BJ (cell line): ENCODE measurements around the gene ADCYAP1R1. TPM values are rescaled to one million over a fixed set of nuclear protein-coding genes. Genes with fewer than 3 reads are reported as not detected.

Source experiments
- CTCF ChIA-PET: fragments of 350-600 bp; formaldehyde crosslinking; extraction: SDS; loops from one replicate; lab custom pipeline; 2021; ENCODE audit warnings: antibody characterized with exemption, inconsistent platforms; lab: Yijun Ruan, JAX
- POLR2A ChIA-PET: fragments of 300-600 bp; sonication (Branson Sonifier 250); formaldehyde crosslinking; extraction: SDS; loops from one replicate; lab custom pipeline; 2021; ENCODE audit warnings: antibody characterized with exemption; lab: Charles Lee
- DNase-seq: peaks from one replicate; pipeline ENCODE4 v3.0.0-alpha.2; 2011; ENCODE audit warnings: low read depth
- H3K27me3 ChIP-seq: 2 replicates; pipeline ENCODE4 v1.6.0; 2011; ENCODE audit warnings: low read length; ENCODE audit not compliant: control insufficient read depth, insufficient read depth
- H3K36me3 ChIP-seq: 2 replicates; pipeline ENCODE4 v1.5.1; 2011; ENCODE audit warnings: low read length; ENCODE audit not compliant: control insufficient read depth, insufficient read depth
- H3K4me3 ChIP-seq: 2 replicates; pipeline ENCODE4 v1.5.1; 2011; ENCODE audit warnings: low read depth, mild to moderate bottlenecking, control low read depth, low read length
- CTCF ChIP-seq: IDR thresholded peaks from 2 replicates; pipeline ENCODE4 v1.5.1; 2011; ENCODE audit warnings: low read depth, mild to moderate bottlenecking, control low read depth, inconsistent platforms, low read length, moderate library complexity; ENCODE audit not compliant: insufficient read depth
- polyA plus RNA-seq: library from polyadenylated mRNA; depleted of rRNA; stranded (reverse); fragments of >200 nt; gene quantifications from 2 replicates; pipeline ENCODE4 v1.2.3, GENCODE V29; 2011

Gene ADCYAP1R1
- polyA plus RNA-seq, 1 experiment: not detected

- H3K36me3 ChIP-seq: no peaks in the 10 kb centered on the region
- H3K27me3 ChIP-seq: peaks cover 4% of the 10 kb centered on the region; the same call in 1 of the 2 replicates
- CTCF ChIA-PET: interaction anchor here (0.6 kb wide), 1 partner anchor 415 kb away, joined by 3 read pairs; no protein-coding TSS in a partner anchor
- no peak for TF ChIP-seq CTCF
- POLR2A ChIA-PET: no interaction called here
- no peak overlapping the region for H3K4me3 ChIP-seq
- no peak for DNase-seq
These were observed 22.7 kb upstream of the ADCYAP1R1 start for GRCh38 chr7:31029251-31030042.

GRCh38 chr7:31033674-31034300 lies 18.3 kb upstream of the ADCYAP1R1 start:
- Histone ChIP-seq H3K4me3 (no peak overlapping the region), H3K27me3 (no peaks in the 10 kb centered on the region), H3K36me3 (no peaks in the 10 kb centered on the region)
- ChIA-PET POLR2A (no interaction called here), CTCF (no interaction called here)
- TF ChIP-seq CTCF: no peak
- no peak for DNase-seq

GRCh38 chr7:31036924-31037323 lies 15.2 kb upstream of the ADCYAP1R1 start:
- ChIA-PET CTCF (no interaction called here), POLR2A (no interaction called here)
- no peak for TF ChIP-seq CTCF
- no peak for DNase-seq
- no peak overlapping the region for H3K4me3 ChIP-seq
- no peaks in the 10 kb centered on the region for H3K36me3 ChIP-seq
- no peaks in the 10 kb centered on the region for H3K27me3 ChIP-seq

- POLR2A ChIA-PET: no interaction called here
- peaks cover 6% of the 10 kb centered on the region for H3K27me3 ChIP-seq
- DNase-seq: no peak
- CTCF ChIA-PET: interaction anchor here (1.4 kb wide), 1 partner anchor 14 kb away, joined by 3 read pairs; no protein-coding TSS in a partner anchor
- no peak for TF ChIP-seq CTCF
- no peak overlapping the region for H3K4me3 ChIP-seq
- H3K36me3 ChIP-seq: no peaks in the 10 kb centered on the region
These were observed 9.0 kb upstream of the ADCYAP1R1 start for GRCh38 chr7:31043051-31043471.

GRCh38 chr7:31044529-31044928 lies 7.6 kb upstream of the ADCYAP1R1 start:
- Histone ChIP-seq H3K27me3 (peaks cover 6% of the 10 kb centered on the region), H3K4me3 (no peak overlapping the region), H3K36me3 (no peaks in the 10 kb centered on the region)
- ChIA-PET POLR2A (no interaction called here), CTCF (interaction anchor here (1.4 kb wide), 1 partner anchor 13 kb away, joined by 3 read pairs; no protein-coding TSS in a partner anchor)
- DNase-seq: no peak
- TF ChIP-seq CTCF: no peak
